Stimulated activated CD4-positive, alpha-beta T cell treated with anti-CD3 and anti-CD28 coated beads, TNF-alpha, amount 100 ng/mL, for 1 hour (primary cell): ENCODE data around the gene RASA3.

Experiments
- DNase-seq, 3 donors: peaks; one replicate each; pipeline ENCODE4 v3.0.0-alpha.2; 2020; ENCODE audit warnings: low read depth in 3 of 3, low spot score in 1 of 3

Gene RASA3

DNA sequence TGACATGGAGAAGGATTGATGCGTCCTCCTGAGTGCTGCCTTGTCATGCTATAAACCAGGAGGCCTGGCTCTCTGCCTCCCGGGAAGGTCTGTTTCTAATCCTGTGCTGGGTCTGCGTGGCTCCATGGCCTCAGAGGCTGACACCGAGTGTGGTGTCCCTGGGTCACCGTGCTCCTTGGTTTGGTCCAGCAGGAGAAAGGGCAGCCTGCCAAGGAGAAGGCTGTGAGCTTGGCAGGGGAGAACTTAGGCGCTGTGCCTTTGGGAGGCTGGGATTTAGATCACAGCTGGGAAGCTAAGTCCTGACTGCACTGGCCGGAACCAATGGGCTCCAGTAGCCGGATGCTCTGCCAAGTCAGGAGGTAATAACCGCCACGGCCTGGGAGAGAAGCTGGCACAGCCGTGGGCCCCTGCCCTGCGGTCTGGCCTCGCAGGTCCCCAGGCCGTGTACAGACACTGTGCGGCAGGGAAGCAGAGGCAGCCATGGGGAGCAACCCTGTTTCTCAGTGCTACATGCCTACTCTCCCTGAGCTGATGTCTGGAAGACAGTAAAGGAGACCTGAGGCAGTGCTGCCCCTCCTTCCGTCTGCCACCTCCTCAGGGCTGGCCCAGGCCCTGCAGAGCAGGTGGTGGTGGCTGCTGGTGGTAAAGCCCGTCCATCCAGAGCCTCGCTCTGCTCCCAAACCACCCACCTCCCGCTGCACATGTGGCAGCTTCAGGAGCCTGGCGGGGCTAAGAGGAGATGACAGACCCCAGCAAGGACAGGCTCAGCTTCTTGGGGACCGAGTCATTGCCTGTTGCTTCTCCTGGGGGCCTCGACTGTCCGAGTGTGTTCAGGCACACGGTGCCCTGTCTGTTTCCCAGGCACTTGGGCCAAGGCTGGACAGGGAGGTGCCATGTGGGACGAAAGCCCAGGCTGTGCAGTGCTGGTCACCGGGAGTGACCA, 203.5 kb downstream of the RASA3 start:
- no peak for DNase-seq
